Right lobe of liver (tissue), 6 donors: ENCODE measurements around the gene WIPI1. TPM values are rescaled to one million over a fixed set of nuclear protein-coding genes. Genes with fewer than 3 reads are reported as not detected.
"Not testable (repeated sequence)": the region's sequence is repeated elsewhere in the genome, so short reads cannot be mapped to it uniquely, and the experiment has no call there.

ENCODE experiments used
- ATAC-seq, 4 donors: fragments of 200-7000 bp; cut with Tn5 transposase; one replicate each; pipeline ENCODE4 v1.9.1; 2020; ENCODE audit warnings: mild to moderate bottlenecking in 4 of 4, moderate library complexity in 4 of 4
- DNase-seq, 3 donors: peaks; one replicate each; pipeline ENCODE4 v3.0.0-alpha.2; 2020
- H3K27ac ChIP-seq, 3 donors: fragments of 200-600 bp; one replicate each; pipeline ENCODE4 v1.8.0; 2022
- H3K27me3 ChIP-seq, 2 donors: fragments of 200-600 bp; one replicate each; pipeline ENCODE4 v1.8.0; 2022
- H3K36me3 ChIP-seq, 4 donors: fragments of 200-600 bp; sonication (generic) in 1 of 4; one replicate each; pipeline versions ENCODE4 v1.5.1 to v1.8.0; 2017 to 2022; ENCODE audit warnings: control low read depth in 1 of 4
- H3K4me1 ChIP-seq, 4 donors: fragments of 200-600 bp; sonication (generic) in 1 of 4; one replicate each; pipeline versions ENCODE4 v1.5.1 to v1.8.0; 2017 to 2022; ENCODE audit warnings: control low read depth in 1 of 4
- H3K4me3 ChIP-seq, 3 donors: fragments of 200-600 bp; one replicate each; pipeline ENCODE4 v1.8.0; 2022
- H3K9me3 ChIP-seq, 4 donors: fragments of 200-600 bp; sonication (generic) in 1 of 4; one replicate each; pipeline versions ENCODE4 v1.5.1 to v1.8.0; 2017 to 2022; ENCODE audit warnings: control low read depth in 1 of 4
- CTCF ChIP-seq, 4 donors: fragments of 200-600 bp in 3 of 4; fragments of 450-650 bp in 1 of 4; IDR thresholded peaks; one replicate each; pipeline versions ENCODE4 v1.5.1 to v1.8.0; 2016 to 2022; ENCODE audit warnings: antibody characterized with exemption in 4 of 4, mild to moderate bottlenecking in 2 of 4
- POLR2A ChIP-seq: fragments of 450-650 bp; IDR thresholded peaks from one replicate; pipeline ENCODE4 v1.6.1; 2017; ENCODE audit warnings: antibody characterized with exemption, mild to moderate bottlenecking
- WGBS: methylation state at CpG from one replicate; pipeline ENCODE4 v1.1.6; 2018; ENCODE audit warnings: low coverage, low lambda C conversion rate; ENCODE audit not compliant: insufficient coverage; ENCODE audit errors: missing lambda C conversion rate; 5-methylcytosine and 5-hydroxymethylcytosine counted together
- intact Hi-C, 2 donors: fragments of 100-400 bp; cut with DNase I; formaldehyde crosslinking; loops; one replicate each; pipeline versions ENCODE4 v1.11.2 to v1.14.1; 2022
- total RNA-seq, 6 experiments: library from RNA; depleted of rRNA in 2 of 6; stranded (reverse); fragments of >200 nt in 2 of 6; fragmentation: NEBNext Ultra II Directional in 3 of 6; extraction: Animal tissue kit (Norgen Biotek cat#: 25700) in 3 of 6; gene quantifications; one replicate each; pipeline versions ENCODE4 v1.1.0 to v1.2.4, GENCODE V29; 2016 to 2023
- donor health status: DM: no; HTN: yes; CAD: no.
- donor health status: DM: no; HTN: no; CAD: no.
- donor health status: DM: no; HTN: no; CAD: no.
- donor health status: DM: no; HTN: yes; CAD: no.
- donor health status: DM: no; HTN: yes; CAD: no.

Gene WIPI1
- total RNA-seq, 6 experiments from 2014 or later = 18.0 to 23.8 (median 19.9) TPM

DNA sequence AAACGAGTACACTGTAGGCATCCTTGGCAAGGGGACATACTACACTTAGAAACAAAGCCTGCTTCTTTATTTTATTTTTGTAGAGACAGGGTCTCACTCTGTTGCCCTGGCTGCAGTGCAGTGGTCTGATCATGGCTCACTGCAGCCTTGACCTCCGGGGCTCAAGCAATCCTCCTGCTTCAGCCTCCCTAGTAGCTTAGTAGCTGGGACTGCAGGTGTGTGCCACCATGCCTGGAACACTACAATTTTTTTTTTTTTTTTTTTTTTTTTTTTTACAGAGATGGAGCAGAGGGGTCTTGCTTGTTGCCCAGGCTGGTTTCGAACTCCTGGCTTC is 78.2 kb downstream of the WIPI1 start:
- Histone ChIP-seq H3K27me3 (no peaks in the 10 kb centered on the region), H3K9me3 (no peaks in the 10 kb centered on the region), H3K27ac (peak overlapping the region; percentile 65 to 95 (median 94)), H3K4me1 (peaks cover 2 to 46% (median 29%) of the 10 kb centered on the region in 4 donors), H3K36me3 (no peaks in the 10 kb centered on the region), H3K4me3 (no peak overlapping the region)
- intact Hi-C loops = no loop called here
- ATAC-seq (no peak), DNase-seq (no peak)
- TF ChIP-seq CTCF (IDR thresholded peaks at IDR 0.05) (peak in 1 of 4 donors; percentile 11), POLR2A (no peak)
- WGBS = 67% methylated on average over 1 of the region's 3 CpGs

GRCh38 chr17:68378268-68379176 is 78.8 kb downstream of the WIPI1 start:
- ATAC-seq (peak; percentile 81 to 89 (median 84)), DNase-seq (peak; percentile 91 to 98 (median 96))
- TF ChIP-seq CTCF (IDR thresholded peaks at IDR 0.05) (no peak), POLR2A (peak; percentile 41)
- Histone ChIP-seq H3K36me3 (no peaks in the 10 kb centered on the region), H3K4me3 (peak overlapping the region; percentile 0 to 44 (median 37)), H3K4me1 (peaks cover 2 to 40% (median 24%) of the 10 kb centered on the region in 4 donors), H3K9me3 (no peaks in the 10 kb centered on the region), H3K27me3 (no peaks in the 10 kb centered on the region), H3K27ac (peak overlapping the region; percentile 65 to 95 (median 94))
- 14% methylated on average over 19 of the region's 21 CpGs for WGBS
- intact Hi-C loops = no loop called here

DNA sequence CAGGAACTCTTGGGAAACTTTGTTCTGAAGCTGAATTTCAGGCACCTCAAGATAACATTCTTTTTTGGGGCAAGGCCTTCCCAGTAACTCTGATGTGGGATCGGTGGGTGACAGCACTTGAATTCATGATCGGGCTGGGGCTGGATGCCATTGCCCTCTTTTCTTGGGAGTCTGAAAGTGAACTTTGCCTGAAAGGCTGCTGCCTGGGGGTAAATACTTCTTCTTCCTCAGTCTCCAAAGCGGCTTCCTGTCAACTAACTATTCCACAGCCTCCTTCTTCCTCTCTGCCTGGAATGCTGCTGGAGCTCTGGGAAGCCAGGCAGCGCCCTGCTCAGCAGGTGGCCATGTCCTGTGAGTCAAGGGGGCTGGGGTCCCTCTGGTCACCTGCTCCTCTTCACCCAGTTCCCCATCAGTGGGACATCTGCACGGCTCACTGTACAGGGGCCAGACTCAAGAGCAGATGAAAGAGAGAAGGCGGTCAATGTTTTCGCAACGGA is 79.5 kb downstream of the WIPI1 start:
- intact Hi-C loops = no loop called here
- Histone ChIP-seq H3K36me3 (no peaks in the 10 kb centered on the region), H3K27ac (peak overlapping the region; percentile 65 to 95 (median 94)), H3K4me1 (peaks cover 2 to 34% (median 20%) of the 10 kb centered on the region in 4 donors), H3K4me3 (peak overlapping the region; percentile 0 to 44 (median 37)), H3K9me3 (no peaks in the 10 kb centered on the region), H3K27me3 (no peaks in the 10 kb centered on the region)
- no peak for DNase-seq
- TF ChIP-seq POLR2A (peak; percentile 9), CTCF (IDR thresholded peaks at IDR 0.05) (no peak)
- ATAC-seq = no peak
- 6% methylated on average over 5 of the region's 8 CpGs for WGBS

- WGBS = 88% methylated on average over 1 of the region's 2 CpGs
Observed at GRCh38 chr17:68376178-68376577, 81.1 kb downstream of the WIPI1 start.

DNA sequence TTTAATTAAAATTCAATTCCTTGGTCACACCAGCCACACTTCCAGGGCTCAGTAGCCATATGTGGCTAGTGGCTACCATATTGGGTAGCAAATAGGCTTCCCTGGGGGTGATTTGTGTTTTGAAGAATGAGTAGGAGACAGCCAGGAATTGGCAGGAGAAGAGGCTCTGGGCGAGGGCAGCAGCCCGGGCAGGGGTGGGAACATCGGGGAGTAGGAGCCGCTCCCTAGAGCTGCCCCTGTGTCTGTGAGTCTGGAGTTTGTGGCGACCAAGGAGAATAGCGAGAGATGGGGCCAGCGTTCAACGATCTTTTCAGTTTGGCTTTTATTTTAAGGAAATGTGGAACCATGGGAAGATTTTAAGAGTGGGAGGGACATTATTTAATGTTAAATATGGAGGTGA is 81.7 kb downstream of the WIPI1 start:
- DNase-seq (no peak), ATAC-seq (no peak)
- intact Hi-C loops = no loop called here
- H3K4me3 ChIP-seq = no peak overlapping the region
- no peaks in the 10 kb centered on the region for H3K36me3 ChIP-seq
- WGBS = 96% methylated on average over 7 of the region's 8 CpGs
- no peak overlapping the region for H3K27ac ChIP-seq
- TF ChIP-seq POLR2A (no peak), CTCF (IDR thresholded peaks at IDR 0.05) (no peak)
- no peaks in the 10 kb centered on the region for H3K27me3 ChIP-seq
- no peaks in the 10 kb centered on the region for H3K9me3 ChIP-seq
- H3K4me1 ChIP-seq = peaks cover 2 to 33% (median 20%) of the 10 kb centered on the region in 4 donors

More at GRCh38 chr17:68376178-68376577, 81.1 kb downstream of the WIPI1 start:
- H3K4me3 ChIP-seq, DNase-seq, ATAC-seq, H3K27ac ChIP-seq, H3K27me3 ChIP-seq, intact Hi-C loops, H3K9me3 ChIP-seq, H3K36me3 ChIP-seq: not testable (repeated sequence)
- H3K4me1 ChIP-seq = peaks cover 2 to 33% (median 20%) of the 10 kb centered on the region in 4 donors
